SK-N-SH (cell line): ENCODE measurements around the gene ARID1B. TPM values are rescaled to one million over a fixed set of nuclear protein-coding genes. Genes with fewer than 3 reads are reported as not detected.
A peak's percentile ranks its signal among the peaks of the same experiment; 100 is the strongest.

Experiments
- CTCF ChIA-PET: fragments of 300-600, 350-600 bp; formaldehyde crosslinking; extraction: SDS; loops from one replicate; lab custom pipeline; 2021; lab: Yijun Ruan, JAX
- POLR2A ChIA-PET: fragments of 350-600 bp; sonication (Branson Sonifier 250); formaldehyde crosslinking; extraction: SDS; loops from one replicate; lab custom pipeline; 2020; ENCODE audit warnings: antibody characterized with exemption, inconsistent platforms; lab: Yijun Ruan, JAX
- DNase-seq: peaks from one replicate; pipeline ENCODE4 v3.0.0; 2012
- H2AFZ ChIP-seq: fragments of 200-600 bp; sonication (generic); 2 replicates; pipeline ENCODE4 v1.8.1; 2016; ENCODE audit warnings: antibody characterized with exemption, mild to moderate bottlenecking, low read depth
- H3F3A ChIP-seq: fragments of 200-600 bp; sonication (generic); replicated peaks from 2 replicates; pipeline ENCODE3; 2016; ENCODE audit warnings: antibody characterized with exemption, mild to moderate bottlenecking; ENCODE audit not compliant: insufficient read depth
- H3K27ac ChIP-seq, 2 experiments: fragments of 200-500 bp in 1 of 2; fragments of 200-600 bp in 1 of 2; sonication (Bioruptor generic) in 1 of 2; sonication (generic), shearing (Covaris generic) in 1 of 2; 2 replicates each; pipeline versions ENCODE4 v1.5.1 to v1.6.1; 2014 to 2016; ENCODE audit warnings: low read depth in 2 of 2, inconsistent platforms in 1 of 2, low read length in 1 of 2, mild to moderate bottlenecking in 1 of 2, mixed read lengths in 1 of 2
- H3K27me3 ChIP-seq: fragments of 200-600 bp; sonication (generic), shearing (Covaris generic); 2 replicates; pipeline ENCODE4 v1.6.1; 2016; ENCODE audit warnings: mixed run types; ENCODE audit not compliant: insufficient read depth
- H3K36me3 ChIP-seq, 2 experiments: fragments of 200-500 bp in 1 of 2; fragments of 200-600 bp in 1 of 2; sonication (Bioruptor generic) in 1 of 2; sonication (generic) in 1 of 2; replicated peaks in 1 of 2; 2 replicates each; pipeline versions ENCODE3 to v1.5.1; 2014 to 2016; ENCODE audit warnings: low read length in 1 of 2, mild to moderate bottlenecking in 1 of 2; ENCODE audit not compliant: insufficient read depth in 2 of 2, control insufficient read depth in 1 of 2
- H3K4me1 ChIP-seq, 2 experiments: fragments of 200-500 bp in 1 of 2; fragments of 200-600 bp in 1 of 2; sonication (Bioruptor generic) in 1 of 2; sonication (generic), shearing (Covaris generic) in 1 of 2; 2 replicates each; pipeline versions ENCODE4 v1.5.1 to v1.6.1; 2014 to 2016; ENCODE audit warnings: low read depth in 1 of 2, low read length in 1 of 2, mixed run types in 1 of 2; ENCODE audit not compliant: insufficient read depth in 2 of 2, control insufficient read depth in 1 of 2
- H3K4me2 ChIP-seq: fragments of 200-600 bp; sonication (generic), shearing (Covaris generic); 2 replicates; pipeline ENCODE4 v1.6.1; 2017; ENCODE audit warnings: mixed run types
- H3K4me3 ChIP-seq, 2 experiments: fragments of 200-500 bp in 1 of 2; fragments of 200-600 bp in 1 of 2; sonication (Bioruptor generic) in 1 of 2; sonication (generic), shearing (Covaris generic) in 1 of 2; 2 replicates each; pipeline versions ENCODE4 v1.5.1 to v1.8.1; 2014 to 2016; ENCODE audit warnings: low read depth in 2 of 2, inconsistent platforms in 1 of 2, low read length in 1 of 2, mild to moderate bottlenecking in 1 of 2, mixed read lengths in 1 of 2, moderate library complexity in 1 of 2
- H3K79me2 ChIP-seq: fragments of 200-600 bp; sonication (generic); 2 replicates; pipeline ENCODE4 v1.8.1; 2017; ENCODE audit warnings: mild to moderate bottlenecking; ENCODE audit not compliant: insufficient read depth
- H3K9ac ChIP-seq: fragments of 200-600 bp; sonication (generic); 2 replicates; pipeline ENCODE4 v1.6.1; 2017; ENCODE audit warnings: mixed run types
- H3K9me2 ChIP-seq: fragments of 200-600 bp; sonication (generic); 2 replicates; pipeline ENCODE4 v1.6.1; 2017; ENCODE audit warnings: mixed run types
- H3K9me3 ChIP-seq: fragments of 200-600 bp; sonication (generic); 2 replicates; pipeline ENCODE4 v1.6.1; 2017; ENCODE audit warnings: mixed run types, mild to moderate bottlenecking, moderate library complexity
- H4K20me1 ChIP-seq: fragments of 200-600 bp; sonication (generic); 2 replicates; pipeline ENCODE4 v1.6.1; 2017; ENCODE audit warnings: mild to moderate bottlenecking, mixed run types; ENCODE audit not compliant: insufficient read depth
- CHD2 ChIP-seq: fragments of 150-350 bp; IDR thresholded peaks from 2 replicates; pipeline ENCODE4 v1.6.1; 2018; ENCODE audit warnings: low read length; ENCODE audit not compliant: partially characterized antibody
- EP300 ChIP-seq, 2 experiments: IDR thresholded peaks; 2 replicates each; pipeline versions ENCODE4 v1.4.0 to v1.6.1; 2012; ENCODE audit warnings: borderline replicate concordance in 1 of 2, low read depth in 1 of 2, low read length in 1 of 2
- IRF3 ChIP-seq: fragments of 150-350 bp; IDR thresholded peaks from 2 replicates; pipeline ENCODE4 v1.6.1; 2016; ENCODE audit warnings: mild to moderate bottlenecking, low read depth, low read length
- MXI1 ChIP-seq: IDR thresholded peaks from 2 replicates; pipeline ENCODE4 v1.6.1; 2012; ENCODE audit warnings: mild to moderate bottlenecking, low read depth, low read length, improper control_type of control experiment
- NFIC ChIP-seq: IDR thresholded peaks from 2 replicates; pipeline ENCODE4 v1.4.0; 2012; ENCODE audit warnings: borderline replicate concordance
- NRF1 ChIP-seq: IDR thresholded peaks from 2 replicates; pipeline ENCODE4 v1.6.1; 2012; ENCODE audit warnings: low read depth, mild to moderate bottlenecking, low read length
- RAD21 ChIP-seq: IDR thresholded peaks from 2 replicates; pipeline ENCODE4 v1.6.1; 2012; ENCODE audit warnings: mild to moderate bottlenecking, low read length
- RCOR1 ChIP-seq: fragments of 150-350 bp; IDR thresholded peaks from 2 replicates; pipeline ENCODE4 v1.6.1; 2017; ENCODE audit warnings: antibody characterized with exemption, low read length
- REST ChIP-seq: IDR thresholded peaks from 2 replicates; pipeline ENCODE4 v1.6.1; 2012; ENCODE audit warnings: mild to moderate bottlenecking, low read depth, low read length, moderate library complexity
- RXRA ChIP-seq: IDR thresholded peaks from 2 replicates; pipeline ENCODE4 v1.4.0; 2012; ENCODE audit warnings: low read depth, mild to moderate bottlenecking, borderline replicate concordance
- SIN3A ChIP-seq: IDR thresholded peaks from 2 replicates; pipeline ENCODE4 v1.6.1; 2012; ENCODE audit warnings: low read depth, mild to moderate bottlenecking, low read length, moderate library complexity, borderline replicate concordance
- TAF1 ChIP-seq: IDR thresholded peaks from 2 replicates; pipeline ENCODE4 v1.6.1; 2012; ENCODE audit warnings: low read depth, mild to moderate bottlenecking, low read length, moderate library complexity, borderline replicate concordance
- TCF12 ChIP-seq: IDR thresholded peaks from 2 replicates; pipeline ENCODE4 v1.4.0; 2012
- WGBS: methylation state at CpG from one replicate; pipeline ENCODE4 v1.1.6; 2017; ENCODE audit warnings: low lambda C conversion rate; 5-methylcytosine and 5-hydroxymethylcytosine counted together
- polyA plus RNA-seq, 3 experiments: library from polyadenylated mRNA; depleted of rRNA; stranded (reverse); fragments of >200 nt; gene quantifications; 2 replicates each; pipeline ENCODE4 v1.2.3, GENCODE V29; 2012
- TF ChIP-seq, protein P1 (sequence below): IDR thresholded peaks from 2 replicates; pipeline ENCODE4; 2012

The ARID1B gene
- polyA plus RNA-seq, 1 of the 3 experiments (the other 2 are of a cell fraction): 13.6 TPM

DNA sequence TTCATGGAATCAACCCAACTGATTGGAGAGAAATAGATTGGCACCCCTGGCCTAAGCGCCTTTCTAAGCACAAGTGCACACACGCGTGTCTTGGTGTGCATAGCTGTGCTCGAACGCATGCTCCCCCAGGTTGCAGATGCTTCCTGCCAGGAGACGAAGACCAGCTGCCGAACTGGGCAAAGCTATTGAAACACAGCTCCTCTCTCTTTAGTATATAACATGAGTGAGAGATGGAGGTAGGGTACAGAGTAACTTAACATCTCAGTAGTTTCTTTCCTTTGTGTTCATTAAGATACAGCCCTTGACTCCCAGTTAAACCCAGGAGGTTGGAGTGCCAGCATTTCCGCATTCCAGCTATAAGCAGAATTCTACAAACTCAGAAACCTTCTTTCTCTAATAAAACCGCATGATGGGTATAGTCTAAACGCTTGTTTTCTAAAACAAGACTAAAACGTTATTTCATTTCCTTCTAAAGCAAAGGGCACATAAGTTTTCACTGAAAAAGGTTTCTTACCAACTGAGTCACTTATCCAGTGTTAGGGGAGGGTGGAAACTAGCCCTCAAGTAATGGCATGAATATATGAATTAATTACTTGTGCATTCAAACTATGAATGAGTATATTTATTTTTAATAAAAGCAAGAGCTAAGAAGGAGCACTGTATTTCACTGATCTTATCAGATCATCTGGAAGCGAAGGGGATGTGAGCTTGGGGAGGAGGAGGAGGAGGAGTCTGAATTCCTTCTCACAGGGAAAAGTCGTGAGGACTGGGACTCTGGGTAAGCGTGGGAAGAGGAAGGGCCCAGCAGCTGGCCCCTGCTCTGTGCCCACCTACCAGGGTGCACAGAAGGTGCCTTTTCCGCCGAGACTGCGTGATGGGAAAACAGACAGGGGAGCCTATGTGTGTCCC, 367.0 kb downstream of the ARID1B start:
- POLR2A ChIA-PET: interaction anchor here (0.7 kb wide), 1 partner anchor 107 kb away, joined by 3 read pairs; no protein-coding TSS in a partner anchor
- Histone ChIP-seq H3K4me1 (peaks cover 28 to 53% of the 10 kb centered on the region in 2 experiments), H3K9me2 (no peaks in the 10 kb centered on the region), H3K9ac (peak overlapping the region; percentile 38), H2AFZ (no peak overlapping the region), H3K4me2 (peak overlapping the region; percentile 72), H3K9me3 (no peaks in the 10 kb centered on the region), H4K20me1 (peaks cover 5% of the 10 kb centered on the region; the same call in 1 of the 2 replicates), H3K27me3 (no peaks in the 10 kb centered on the region), H3K79me2 (peaks cover 4% of the 10 kb centered on the region; the same call in 1 of the 2 replicates), H3K4me3 (no peak overlapping the region), H3F3A (peaks cover 37% of the 10 kb centered on the region), H3K36me3 (peaks cover 11 to 15% of the 10 kb centered on the region in 2 experiments), H3K27ac (peak overlapping the region; percentile 88 to 94)
- TF ChIP-seq TCF12 (peak; percentile 59), CHD2 (no peak), RXRA (no peak), REST (no peak), MXI1 (no peak), IRF3 (no peak), EP300 (IDR thresholded peaks at IDR 0.05; ENCODE audit: borderline replicate concordance in 1 of 2, low read depth in 1 of 2, low read length in 1 of 2) (peak in 1 of 2 experiments; percentile 26; a peak in 1 of 4 replicates), NFIC (peak; percentile 28; the same call in 1 of the 2 replicates), RCOR1 (no peak), TAF1 (no peak), SIN3A (no peak), NRF1 (no peak), RAD21 (no peak)
- TF ChIP-seq, protein P1, sequence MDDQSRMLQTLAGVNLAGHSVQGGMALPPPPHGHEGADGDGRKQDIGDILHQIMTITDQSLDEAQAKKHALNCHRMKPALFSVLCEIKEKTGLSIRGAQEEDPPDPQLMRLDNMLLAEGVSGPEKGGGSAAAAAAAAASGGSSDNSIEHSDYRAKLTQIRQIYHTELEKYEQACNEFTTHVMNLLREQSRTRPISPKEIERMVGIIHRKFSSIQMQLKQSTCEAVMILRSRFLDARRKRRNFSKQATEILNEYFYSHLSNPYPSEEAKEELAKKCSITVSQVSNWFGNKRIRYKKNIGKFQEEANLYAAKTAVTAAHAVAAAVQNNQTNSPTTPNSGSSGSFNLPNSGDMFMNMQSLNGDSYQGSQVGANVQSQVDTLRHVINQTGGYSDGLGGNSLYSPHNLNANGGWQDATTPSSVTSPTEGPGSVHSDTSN: 0 out of 2 replicates have a peak, but pooled peaks have one; percentile 15
- CTCF ChIA-PET: interaction anchor here (0.5 to 3.4 kb wide), 7 partner anchors 41 to 171 kb away, joined by 3 to 15 read pairs (median 3); no protein-coding TSS in a partner anchor
- peak; percentile 35 for DNase-seq
- WGBS: 78% methylated on average over 16 of the region's 17 CpGs
